ENCODE data around the gene C1QL2. TPM values are rescaled to one million over a fixed set of nuclear protein-coding genes. Genes with fewer than 3 reads are reported as not detected.

Gene C1QL2
- total RNA-seq, 2 experiments from 2014 or later: not detected

- no peak for ATAC-seq
- DNase-seq: no peak
These were observed 2.3 kb downstream of the C1QL2 start for GRCh38 chr2:119156105-119156890.

DNA sequence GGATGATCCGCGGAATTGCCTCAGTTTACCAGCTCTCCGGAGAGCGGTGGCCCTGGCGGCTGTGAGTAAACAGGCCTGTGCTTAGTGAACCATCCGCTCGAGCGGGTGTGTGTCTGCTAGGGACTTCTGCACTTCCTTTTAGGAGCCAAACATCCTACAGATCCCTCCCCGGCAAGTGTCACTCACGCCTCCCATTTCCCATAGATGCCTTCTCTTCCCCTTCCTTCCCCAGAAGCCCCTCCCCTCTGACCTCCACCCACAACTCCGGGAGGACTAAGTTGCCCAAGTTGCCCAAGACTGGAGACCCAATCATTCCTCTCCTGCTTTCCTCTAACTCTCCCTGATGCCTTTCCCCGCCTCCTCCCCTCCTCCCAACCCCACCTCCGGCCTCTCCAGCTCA lies 2.9 kb downstream of the C1QL2 start:
- POLR2A ChIA-PET: no interaction called here
- intact Hi-C loops (cut with micrococcal nuclease): no loop called here
- TF ChIP-seq CTCF (IDR thresholded peaks at IDR 0.05): no peak
- Mint-ChIP-seq H3K27me3 (peaks cover 49% of the 10 kb centered on the region), H3K4me1 (ENCODE audit: low read depth) (no peaks in the 10 kb centered on the region), H3K9me3 (no peaks in the 10 kb centered on the region), H3K4me3 (no peak overlapping the region), H3K27ac (no peak overlapping the region), H3K36me3 (ENCODE audit: low read depth) (no peaks in the 10 kb centered on the region)
- DNase-seq (no peak), ATAC-seq (no peak)
- CTCF ChIA-PET: no interaction called here

More at GRCh38 chr2:119156105-119156890, 2.3 kb downstream of the C1QL2 start:
- Mint-ChIP-seq H3K27me3 (peaks cover 49% of the 10 kb centered on the region), H3K36me3 (ENCODE audit: low read depth) (no peaks in the 10 kb centered on the region), H3K4me3 (no peak overlapping the region), H3K9me3 (no peaks in the 10 kb centered on the region), H3K27ac (no peak overlapping the region), H3K4me1 (ENCODE audit: low read depth) (no peaks in the 10 kb centered on the region)
- no peak for TF ChIP-seq CTCF (IDR thresholded peaks at IDR 0.05)
- CTCF ChIA-PET: no interaction called here
- POLR2A ChIA-PET: no interaction called here
- intact Hi-C loops (cut with micrococcal nuclease): no loop called here

- Mint-ChIP-seq H3K27ac (no peak overlapping the region), H3K27me3 (peaks cover 47% of the 10 kb centered on the region), H3K4me1 (ENCODE audit: low read depth) (no peaks in the 10 kb centered on the region), H3K9me3 (no peaks in the 10 kb centered on the region), H3K36me3 (ENCODE audit: low read depth) (no peaks in the 10 kb centered on the region), H3K4me3 (no peak overlapping the region)
- no peak for DNase-seq
- ATAC-seq: no peak
- intact Hi-C loops (cut with micrococcal nuclease): no loop called here
- ChIA-PET POLR2A (no interaction called here), CTCF (no interaction called here)
- no peak for TF ChIP-seq CTCF (IDR thresholded peaks at IDR 0.05)
These were observed 4.5 kb downstream of the C1QL2 start for GRCh38 chr2:119154076-119154475.

DNA sequence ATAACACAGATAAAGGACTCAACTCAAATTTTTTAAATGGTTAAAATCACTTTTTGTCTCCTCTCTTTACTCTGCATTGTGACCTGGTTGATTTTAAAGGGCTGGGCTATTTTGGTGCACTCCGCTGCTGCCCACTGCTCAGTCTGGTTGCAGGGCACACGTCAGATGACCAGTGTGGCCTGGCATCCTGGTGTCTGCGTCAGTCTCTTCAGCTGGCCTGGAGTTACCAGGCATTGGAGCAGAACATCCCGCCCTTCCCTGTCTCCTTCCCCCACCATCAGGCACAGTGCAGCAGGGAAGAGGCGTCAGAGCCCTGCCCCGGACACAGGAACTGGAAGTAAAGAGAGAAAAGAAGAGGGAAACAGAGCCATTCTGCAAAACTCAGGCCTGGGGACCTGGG lies 8.9 kb downstream of the C1QL2 start:
- CTCF ChIA-PET: no interaction called here
- no peaks in the 10 kb centered on the region for H3K36me3 Mint-ChIP-seq (ENCODE audit: low read depth)
- no peaks in the 10 kb centered on the region for H3K9me3 Mint-ChIP-seq
- no peak overlapping the region for H3K4me3 Mint-ChIP-seq
- H3K27ac Mint-ChIP-seq: no peak overlapping the region
- POLR2A ChIA-PET: no interaction called here
- ATAC-seq: no peak
- H3K27me3 Mint-ChIP-seq: peaks cover 25% of the 10 kb centered on the region
- DNase-seq: no peak
- intact Hi-C loops (cut with micrococcal nuclease): no loop called here
- H3K4me1 Mint-ChIP-seq (ENCODE audit: low read depth): no peaks in the 10 kb centered on the region
- TF ChIP-seq CTCF (IDR thresholded peaks at IDR 0.05): no peak

DNA sequence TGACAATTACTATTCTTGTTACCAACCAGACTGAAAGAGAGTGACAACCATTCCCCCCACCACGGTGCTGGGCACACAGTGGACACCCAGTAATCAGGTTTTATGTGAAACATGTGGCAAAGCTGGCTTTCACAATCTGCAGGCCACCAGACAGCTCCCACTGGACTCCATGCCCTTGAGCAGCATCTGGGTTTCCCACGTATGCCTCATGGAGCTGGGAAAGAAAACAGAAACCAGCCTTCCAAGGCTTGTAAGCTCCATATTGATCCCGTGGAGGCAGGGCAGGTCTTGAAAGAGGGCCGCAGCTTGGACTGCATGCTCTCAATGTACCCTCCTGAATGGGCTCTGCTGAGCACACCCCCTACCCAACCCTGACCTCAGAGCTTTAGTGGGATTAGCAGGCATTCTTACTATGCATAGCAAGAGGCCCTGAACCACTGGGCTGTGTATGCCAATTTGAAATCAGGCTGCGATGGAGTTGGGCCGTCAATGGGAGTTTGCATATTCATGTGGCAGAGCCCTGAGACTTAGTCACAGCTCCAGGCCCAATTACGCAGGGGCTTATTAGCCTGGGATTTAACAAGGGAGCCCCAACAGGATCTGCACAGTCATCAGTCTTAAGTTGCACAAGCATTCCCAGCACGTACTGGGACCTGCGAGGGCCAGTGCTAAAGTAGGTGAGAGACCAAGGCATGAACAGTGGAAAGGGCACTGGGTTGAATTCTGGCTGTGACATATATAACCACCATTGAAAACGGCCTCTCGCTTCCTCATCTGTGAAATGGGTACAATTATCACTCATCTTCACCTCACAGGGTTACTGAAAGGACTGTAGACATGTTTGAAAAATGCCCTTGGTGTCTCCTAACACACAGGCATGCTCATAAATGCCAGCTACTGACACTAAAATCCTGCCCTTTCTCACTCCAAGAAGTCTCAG lies 10.5 kb downstream of the C1QL2 start:
- peaks cover 17% of the 10 kb centered on the region for H3K27me3 Mint-ChIP-seq
- H3K36me3 Mint-ChIP-seq (ENCODE audit: low read depth): no peaks in the 10 kb centered on the region
- intact Hi-C loops (cut with micrococcal nuclease): no loop called here
- H3K9me3 Mint-ChIP-seq: no peaks in the 10 kb centered on the region
- DNase-seq (no peak), ATAC-seq (no peak)
- ChIA-PET POLR2A (no interaction called here), CTCF (no interaction called here)
- no peaks in the 10 kb centered on the region for H3K4me1 Mint-ChIP-seq (ENCODE audit: low read depth)
- TF ChIP-seq CTCF (IDR thresholded peaks at IDR 0.05): no peak
- no peak overlapping the region for H3K4me3 Mint-ChIP-seq
- H3K27ac Mint-ChIP-seq: no peak overlapping the region
